LNCaP clone FGC (cell line): ENCODE results near the gene PLEKHA4.

ENCODE experiments used
- DNase-seq: peaks from one replicate; pipeline ENCODE4 v3.0.0-alpha.2; 2011; ENCODE audit warnings: low read depth
- H3K4me3 ChIP-seq: 2 replicates; pipeline ENCODE4 v1.5.1; 2011; ENCODE audit warnings: mild to moderate bottlenecking, low read depth, low read length, control low read depth
- CTCF ChIP-seq: IDR thresholded peaks from 2 replicates; pipeline ENCODE4 v1.5.1; 2012; ENCODE audit warnings: mild to moderate bottlenecking; ENCODE audit not compliant: control insufficient read depth, insufficient read depth; ENCODE audit errors: extremely low read depth

Gene PLEKHA4

GRCh38 chr19:48819366-48819816 is 49.0 kb downstream of the PLEKHA4 start:
- no peak overlapping the region for H3K4me3 ChIP-seq
- peak; percentile 93 for DNase-seq
- TF ChIP-seq CTCF: no peak

- no peak overlapping the region for H3K4me3 ChIP-seq
- DNase-seq: no peak
- TF ChIP-seq CTCF: no peak
Measured at GRCh38 chr19:48818234-48818820, 50.1 kb downstream of the PLEKHA4 start.

GRCh38 chr19:48817585-48818124 is 50.8 kb downstream of the PLEKHA4 start:
- no peak for DNase-seq
- H3K4me3 ChIP-seq: no peak overlapping the region
- no peak for TF ChIP-seq CTCF

- no peak for DNase-seq
- H3K4me3 ChIP-seq: no peak overlapping the region
- no peak for TF ChIP-seq CTCF
Measured at GRCh38 chr19:48815870-48816501, 52.4 kb downstream of the PLEKHA4 start.

GRCh38 chr19:48814895-48815294 is 53.5 kb downstream of the PLEKHA4 start:
- H3K4me3 ChIP-seq: no peak overlapping the region
- no peak for TF ChIP-seq CTCF
- DNase-seq: no peak

- TF ChIP-seq CTCF: no peak
- no peak overlapping the region for H3K4me3 ChIP-seq
- no peak for DNase-seq
Measured at GRCh38 chr19:48813123-48813913, 55.1 kb downstream of the PLEKHA4 start.
